ENCODE measurements around the gene SASS6.

Gene SASS6

DNA sequence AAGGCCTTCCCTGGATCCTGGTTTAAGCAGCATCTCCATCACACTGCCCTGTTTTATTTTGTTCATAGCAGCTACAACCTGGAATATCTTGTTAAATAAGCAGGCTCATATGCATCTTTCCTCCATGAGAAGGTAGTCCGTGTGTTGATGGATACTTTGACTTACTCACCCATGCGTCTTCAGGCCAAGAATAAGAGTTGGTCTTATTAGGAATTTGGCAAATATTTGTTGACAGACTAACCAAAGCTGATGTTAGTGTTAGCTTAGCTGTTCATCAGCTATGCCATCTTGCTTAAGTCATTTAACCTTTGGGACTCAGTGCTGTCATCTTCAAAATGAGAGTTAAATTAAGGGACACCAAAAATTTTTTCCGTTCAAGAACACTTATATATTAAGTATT lies 59.2 kb downstream of the SASS6 start:
- no peak overlapping the region for H3K4me3 ChIP-seq (replicated peaks; ENCODE audit: low read depth, low read length)
- no peak for DNase-seq (ENCODE audit: extremely low read depth, low read depth)
- TF ChIP-seq, protein P1, sequence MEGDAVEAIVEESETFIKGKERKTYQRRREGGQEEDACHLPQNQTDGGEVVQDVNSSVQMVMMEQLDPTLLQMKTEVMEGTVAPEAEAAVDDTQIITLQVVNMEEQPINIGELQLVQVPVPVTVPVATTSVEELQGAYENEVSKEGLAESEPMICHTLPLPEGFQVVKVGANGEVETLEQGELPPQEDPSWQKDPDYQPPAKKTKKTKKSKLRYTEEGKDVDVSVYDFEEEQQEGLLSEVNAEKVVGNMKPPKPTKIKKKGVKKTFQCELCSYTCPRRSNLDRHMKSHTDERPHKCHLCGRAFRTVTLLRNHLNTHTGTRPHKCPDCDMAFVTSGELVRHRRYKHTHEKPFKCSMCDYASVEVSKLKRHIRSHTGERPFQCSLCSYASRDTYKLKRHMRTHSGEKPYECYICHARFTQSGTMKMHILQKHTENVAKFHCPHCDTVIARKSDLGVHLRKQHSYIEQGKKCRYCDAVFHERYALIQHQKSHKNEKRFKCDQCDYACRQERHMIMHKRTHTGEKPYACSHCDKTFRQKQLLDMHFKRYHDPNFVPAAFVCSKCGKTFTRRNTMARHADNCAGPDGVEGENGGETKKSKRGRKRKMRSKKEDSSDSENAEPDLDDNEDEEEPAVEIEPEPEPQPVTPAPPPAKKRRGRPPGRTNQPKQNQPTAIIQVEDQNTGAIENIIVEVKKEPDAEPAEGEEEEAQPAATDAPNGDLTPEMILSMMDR (IDR thresholded peaks at IDR 0.05; ENCODE audit: low read depth, low read length, missing control alignments) = no peak

DNA sequence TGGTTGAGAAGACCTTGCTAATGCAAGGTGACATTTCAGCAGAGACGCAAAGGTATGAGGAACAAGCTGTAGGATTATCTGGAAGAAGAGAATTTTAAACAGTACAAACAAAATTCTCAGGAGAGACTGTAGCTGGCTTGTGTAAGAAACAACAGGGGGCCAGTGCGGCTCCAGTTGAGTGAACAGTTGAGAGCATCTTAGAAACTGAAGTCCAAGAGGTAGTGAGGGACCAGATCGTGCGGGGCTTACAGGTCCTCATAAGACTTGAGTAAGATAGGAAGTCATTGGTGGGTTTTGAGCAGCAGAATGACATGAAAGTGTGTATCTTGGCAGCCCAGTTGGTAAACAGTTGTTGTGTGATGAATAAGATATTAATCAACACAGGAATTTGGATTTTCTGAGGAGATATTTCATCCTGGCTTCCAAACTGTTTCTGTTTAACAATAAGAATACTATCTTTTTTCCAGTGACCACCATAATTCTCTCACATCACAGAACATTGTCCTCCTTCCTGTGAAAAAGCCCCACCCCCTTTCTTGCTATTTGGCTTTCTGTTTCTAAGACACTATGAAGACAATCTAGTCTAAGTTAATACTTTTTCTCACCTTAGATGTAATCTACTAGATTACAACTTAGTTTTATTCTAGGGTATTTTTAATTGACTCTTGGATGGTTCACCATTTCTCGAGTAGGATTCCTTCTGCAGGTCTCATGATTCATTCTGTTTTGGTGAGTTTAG lies 62.4 kb downstream of the SASS6 start:
- no peak overlapping the region for H3K4me3 ChIP-seq (replicated peaks; ENCODE audit: low read depth, low read length)
- no peak for DNase-seq (ENCODE audit: extremely low read depth, low read depth)

DNA sequence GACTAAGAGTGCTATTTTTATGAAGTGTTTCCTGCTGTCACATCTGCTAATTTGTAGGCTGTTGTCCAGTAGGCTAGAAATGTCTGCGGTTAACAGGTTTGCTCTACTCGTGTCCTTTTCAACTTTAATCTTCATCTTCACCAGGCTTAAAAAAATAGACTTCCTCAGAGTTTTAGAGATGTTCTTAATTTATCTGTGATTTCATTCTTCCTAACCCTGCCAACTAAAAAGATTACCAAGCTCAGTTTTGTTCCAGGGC lies 66.8 kb downstream of the SASS6 start:
- TF ChIP-seq, protein P1 (IDR thresholded peaks at IDR 0.05; ENCODE audit: low read depth, low read length, missing control alignments) = no peak
- no peak for DNase-seq (ENCODE audit: extremely low read depth, low read depth)
- no peak overlapping the region for H3K4me3 ChIP-seq (replicated peaks; ENCODE audit: low read depth, low read length)

More for the DNA sequence above, 62.4 kb downstream of the SASS6 start:
- TF ChIP-seq, protein P1 (IDR thresholded peaks at IDR 0.05; ENCODE audit: low read depth, low read length, missing control alignments) = no peak

GRCh38 chr1:100065183-100065968 lies 67.4 kb downstream of the SASS6 start:
- TF ChIP-seq, protein P1 (IDR thresholded peaks at IDR 0.05; ENCODE audit: low read depth, low read length, missing control alignments) = no peak
- no peak for DNase-seq (ENCODE audit: extremely low read depth, low read depth)
- no peak overlapping the region for H3K4me3 ChIP-seq (replicated peaks; ENCODE audit: low read depth, low read length)

DNA sequence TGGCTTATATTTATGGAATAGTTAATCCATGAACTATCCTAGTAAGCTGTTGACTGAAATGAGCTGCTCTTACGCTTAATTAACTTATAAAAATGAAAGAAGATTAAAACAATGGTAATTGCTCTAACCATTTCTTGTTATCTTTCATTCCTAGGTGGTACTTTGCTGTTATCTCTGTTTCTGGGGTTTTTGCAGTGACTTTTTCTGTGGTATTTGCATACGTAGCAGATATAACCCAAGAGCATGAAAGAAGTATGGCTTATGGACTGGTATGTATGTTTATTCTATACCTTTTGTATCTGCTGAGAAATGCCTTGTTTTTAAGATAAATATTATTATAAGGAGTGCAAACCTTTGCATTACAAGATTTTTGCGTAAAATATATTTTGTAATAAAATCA lies 71.0 kb downstream of the SASS6 start:
- DNase-seq (ENCODE audit: extremely low read depth, low read depth) = no peak
- H3K4me3 ChIP-seq (replicated peaks; ENCODE audit: low read depth, low read length) = no peak overlapping the region
- TF ChIP-seq, protein P1 (IDR thresholded peaks at IDR 0.05; ENCODE audit: low read depth, low read length, missing control alignments) = no peak

DNA sequence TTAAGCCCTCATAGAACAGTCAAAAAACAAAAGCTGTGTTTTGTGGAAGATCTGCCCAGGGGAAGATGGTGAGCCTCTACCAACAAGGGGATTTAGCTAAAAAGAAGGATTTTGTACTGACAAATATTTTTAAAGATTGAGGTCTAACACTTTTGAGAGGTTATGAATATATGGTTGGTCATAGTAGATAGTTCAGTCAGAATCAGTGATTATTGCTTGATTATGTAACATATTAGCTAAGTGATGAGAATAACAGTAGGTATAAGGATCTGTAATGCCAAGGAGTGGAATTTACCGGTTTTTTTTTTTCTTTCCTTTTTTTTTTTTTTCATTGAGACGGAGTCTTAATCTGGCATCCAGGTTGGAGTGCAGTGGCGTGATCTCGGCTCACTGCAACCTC lies 79.0 kb downstream of the SASS6 start:
- H3K4me3 ChIP-seq (replicated peaks; ENCODE audit: low read depth, low read length) = no peak overlapping the region
- TF ChIP-seq, protein P1 (IDR thresholded peaks at IDR 0.05; ENCODE audit: low read depth, low read length, missing control alignments) = no peak
- DNase-seq (ENCODE audit: extremely low read depth, low read depth) = no peak

All from HFF-Myc (cell line).